Measurements from ENCODE around the gene TULP3. TPM values are rescaled to one million over a fixed set of nuclear protein-coding genes. Genes with fewer than 3 reads are reported as not detected.
A peak's percentile ranks its signal among the peaks of the same experiment; 100 is the strongest.

Gene TULP3
- total RNA-seq, 1 donor from 2014 or later: 30.2 TPM

GRCh38 chr12:2960996-2961616 lies 70.4 kb downstream of the TULP3 start:
- Mint-ChIP-seq H3K4me3 (peak overlapping the region; percentile 89), H3K27ac (ENCODE audit: unreplicated experiment) (no peak overlapping the region), H3K9me3 (no peaks in the 10 kb centered on the region), H3K4me1 (peaks cover 50% of the 10 kb centered on the region), H3K36me3 (ENCODE audit: low read depth) (peaks cover 3% of the 10 kb centered on the region), H3K27me3 (ENCODE audit: low read depth) (peaks cover 52% of the 10 kb centered on the region)
- TF ChIP-seq CTCF (conservative IDR thresholded peaks at IDR 0.05): no peak
- DNase-seq (ENCODE audit: low read depth, low spot score): no peak

GRCh38 chr12:2961705-2962104 lies 71.0 kb downstream of the TULP3 start:
- no peak for TF ChIP-seq CTCF (conservative IDR thresholded peaks at IDR 0.05)
- H3K36me3 Mint-ChIP-seq (ENCODE audit: low read depth): peaks cover 3% of the 10 kb centered on the region
- H3K9me3 Mint-ChIP-seq: no peaks in the 10 kb centered on the region
- peaks cover 50% of the 10 kb centered on the region for H3K4me1 Mint-ChIP-seq
- H3K27me3 Mint-ChIP-seq (ENCODE audit: low read depth): peaks cover 48% of the 10 kb centered on the region
- peak overlapping the region; percentile 89 for H3K4me3 Mint-ChIP-seq
- no peak for DNase-seq (ENCODE audit: low read depth, low spot score)
- H3K27ac Mint-ChIP-seq (ENCODE audit: unreplicated experiment): no peak overlapping the region

DNA sequence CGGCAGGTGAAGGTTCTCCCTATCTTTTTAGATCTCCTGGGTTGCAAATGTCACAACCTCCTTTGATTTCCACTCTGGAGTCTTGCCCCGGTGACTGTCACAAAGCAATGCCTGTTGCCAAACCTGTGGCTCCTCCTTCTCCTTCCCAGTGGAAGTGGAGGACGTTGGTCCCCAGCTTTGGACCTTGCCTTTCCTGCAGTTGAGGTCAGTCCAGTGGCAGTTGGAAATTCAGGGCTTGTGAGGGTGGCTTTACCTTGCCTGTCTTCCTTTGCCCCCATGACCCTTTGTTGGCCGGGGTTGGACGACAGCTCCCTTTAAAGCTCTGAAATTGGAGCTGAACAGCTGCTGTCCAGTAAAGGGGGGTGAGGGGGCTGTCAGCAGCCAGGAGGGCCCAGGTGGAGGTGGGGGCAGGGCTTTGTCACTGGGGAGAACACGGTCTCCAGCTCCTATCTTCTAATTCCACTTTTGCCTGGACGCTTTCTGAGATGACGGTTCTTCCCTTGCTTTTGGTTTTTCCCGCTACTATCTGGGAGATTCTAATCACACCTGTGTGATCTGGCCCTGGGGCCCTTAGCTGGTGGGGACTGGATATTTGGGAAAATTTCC lies 72.6 kb downstream of the TULP3 start:
- peak overlapping the region; percentile 78 for H3K4me3 Mint-ChIP-seq
- no peaks in the 10 kb centered on the region for H3K9me3 Mint-ChIP-seq
- H3K27ac Mint-ChIP-seq (ENCODE audit: unreplicated experiment): peak overlapping the region; percentile 93
- peaks cover 41% of the 10 kb centered on the region for H3K4me1 Mint-ChIP-seq
- peaks cover 3% of the 10 kb centered on the region for H3K36me3 Mint-ChIP-seq (ENCODE audit: low read depth)
- peaks cover 37% of the 10 kb centered on the region for H3K27me3 Mint-ChIP-seq (ENCODE audit: low read depth)
- TF ChIP-seq CTCF (conservative IDR thresholded peaks at IDR 0.05): no peak
- DNase-seq (ENCODE audit: low read depth, low spot score): no peak

- H3K27me3 Mint-ChIP-seq (ENCODE audit: low read depth): peaks cover 32% of the 10 kb centered on the region
- H3K4me1 Mint-ChIP-seq: peaks cover 37% of the 10 kb centered on the region
- peak overlapping the region; percentile 78 for H3K4me3 Mint-ChIP-seq
- H3K36me3 Mint-ChIP-seq (ENCODE audit: low read depth): peaks cover 3% of the 10 kb centered on the region
- DNase-seq (ENCODE audit: low read depth, low spot score): no peak
- no peak for TF ChIP-seq CTCF (conservative IDR thresholded peaks at IDR 0.05)
- H3K27ac Mint-ChIP-seq (ENCODE audit: unreplicated experiment): peak overlapping the region; percentile 93
- no peaks in the 10 kb centered on the region for H3K9me3 Mint-ChIP-seq
Observed at GRCh38 chr12:2963760-2964292, 73.1 kb downstream of the TULP3 start.

DNA sequence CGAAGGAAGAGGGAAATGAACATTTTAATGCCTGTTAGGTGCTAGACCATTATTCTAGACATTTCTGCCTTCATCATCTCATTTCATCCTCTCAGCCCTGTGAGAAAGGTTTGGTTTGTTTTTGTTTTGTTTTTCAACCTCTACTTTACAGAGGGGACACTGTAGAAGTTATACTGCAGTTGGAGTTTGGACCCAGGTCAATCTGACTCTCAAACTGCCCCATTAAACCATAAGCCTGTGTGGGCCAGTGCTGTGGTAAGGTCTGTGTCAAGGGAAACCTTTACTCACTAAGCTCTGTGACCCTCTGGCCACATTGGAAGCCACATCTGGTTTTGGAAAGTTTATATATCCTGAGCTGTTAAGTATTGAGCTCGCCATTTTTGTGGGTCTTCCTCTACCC lies 77.0 kb downstream of the TULP3 start:
- Mint-ChIP-seq H3K27ac (ENCODE audit: unreplicated experiment) (no peak overlapping the region), H3K4me1 (peaks cover 17% of the 10 kb centered on the region), H3K4me3 (no peak overlapping the region), H3K27me3 (ENCODE audit: low read depth) (peaks cover 8% of the 10 kb centered on the region), H3K9me3 (no peaks in the 10 kb centered on the region), H3K36me3 (ENCODE audit: low read depth) (peaks cover 7% of the 10 kb centered on the region)
- DNase-seq (ENCODE audit: low read depth, low spot score): no peak
- TF ChIP-seq CTCF (conservative IDR thresholded peaks at IDR 0.05): no peak
